Measurements from ENCODE around the gene EBPL. TPM values are rescaled to one million over a fixed set of nuclear protein-coding genes. Genes with fewer than 3 reads are reported as not detected.

The EBPL gene
- total and polyA plus RNA-seq, 5 donors = 8.1 to 11.5 (median 10.8) TPM

DNA sequence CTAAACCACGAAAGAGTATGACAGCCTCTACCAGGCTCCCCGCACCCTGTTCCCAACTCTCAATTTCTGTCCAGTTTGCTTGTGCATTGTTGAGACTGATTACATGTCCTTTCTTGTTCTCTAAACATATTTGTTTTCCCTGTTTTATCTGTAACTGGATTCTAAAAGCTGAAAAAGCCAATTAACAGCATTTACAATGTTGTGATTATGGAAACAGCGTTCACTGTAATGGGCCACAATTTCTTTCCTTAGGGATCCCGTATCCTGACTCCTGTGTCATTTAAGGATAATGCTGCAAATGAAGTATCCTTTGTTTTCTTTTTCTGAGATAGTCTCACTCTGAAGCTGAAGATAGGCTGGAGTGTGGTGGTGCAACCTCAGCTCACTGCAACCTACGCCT is 20.5 kb downstream of the EBPL start:
- no peak overlapping the region for H3K4me3 ChIP-seq (ENCODE audit: low read length)
- H3K4me1 ChIP-seq (ENCODE audit: control insufficient read depth, insufficient read depth, low read length) = no peaks in the 10 kb centered on the region
- 58% methylated on average over 5 of the region's 5 CpGs for WGBS
- H3K27ac ChIP-seq (ENCODE audit: low read length) = no peak overlapping the region
- H3K27me3 ChIP-seq (ENCODE audit: control insufficient read depth, insufficient read depth) = no peaks in the 10 kb centered on the region
- ATAC-seq (no peak), DNase-seq (no peak)
- intact Hi-C loops (cut with DNase I) = loop anchor here in 1 of 4 donors (2.0 kb wide), 1 partner anchor 178 kb away; no protein-coding TSS in a partner anchor
- H3K9me3 ChIP-seq (ENCODE audit: control insufficient read depth, low read length) = no peaks in the 10 kb centered on the region

DNA sequence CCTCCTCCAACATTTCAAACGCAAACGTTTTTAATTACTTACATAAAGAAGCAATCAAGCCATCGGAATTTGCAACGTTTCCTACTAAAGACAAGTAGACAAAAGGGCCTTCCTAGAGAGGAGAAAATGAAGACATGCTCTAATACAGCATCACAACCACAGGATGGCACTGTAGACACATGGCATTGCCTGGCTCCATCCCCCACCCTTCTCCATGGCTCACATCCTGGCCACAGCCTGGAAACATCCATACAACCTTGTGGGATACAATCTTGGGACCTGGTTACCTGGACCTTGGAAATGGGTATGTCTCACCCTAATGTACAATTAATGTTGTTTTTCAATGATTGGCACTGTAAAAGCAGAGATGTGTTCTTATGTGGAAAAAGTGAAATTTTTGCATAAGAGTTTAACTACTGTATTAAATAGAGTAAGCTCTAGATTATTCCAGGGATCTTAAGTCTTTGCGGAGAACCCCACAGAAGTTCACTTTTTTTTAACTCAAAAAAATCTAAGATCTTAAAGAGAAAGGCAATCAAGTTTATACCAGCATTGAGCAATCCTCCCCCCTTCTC is 21.5 kb downstream of the EBPL start:
- no peak overlapping the region for H3K27ac ChIP-seq (ENCODE audit: low read length)
- no peaks in the 10 kb centered on the region for H3K27me3 ChIP-seq (ENCODE audit: control insufficient read depth, insufficient read depth)
- WGBS = 57% methylated on average over 5 of the region's 5 CpGs
- DNase-seq = peak in 2 of 3 donors; percentile 28 to 70
- H3K4me3 ChIP-seq (ENCODE audit: low read length) = no peak overlapping the region
- peak; percentile 87 to 90 for ATAC-seq
- H3K4me1 ChIP-seq (ENCODE audit: control insufficient read depth, insufficient read depth, low read length) = no peaks in the 10 kb centered on the region
- intact Hi-C loops (cut with DNase I) = loop anchor here in 2 of 4 donors (1.0 to 2.0 kb wide), 2 partner anchors 178 to 179 kb away; no protein-coding TSS in a partner anchor
- no peaks in the 10 kb centered on the region for H3K9me3 ChIP-seq (ENCODE audit: control insufficient read depth, low read length)

DNA sequence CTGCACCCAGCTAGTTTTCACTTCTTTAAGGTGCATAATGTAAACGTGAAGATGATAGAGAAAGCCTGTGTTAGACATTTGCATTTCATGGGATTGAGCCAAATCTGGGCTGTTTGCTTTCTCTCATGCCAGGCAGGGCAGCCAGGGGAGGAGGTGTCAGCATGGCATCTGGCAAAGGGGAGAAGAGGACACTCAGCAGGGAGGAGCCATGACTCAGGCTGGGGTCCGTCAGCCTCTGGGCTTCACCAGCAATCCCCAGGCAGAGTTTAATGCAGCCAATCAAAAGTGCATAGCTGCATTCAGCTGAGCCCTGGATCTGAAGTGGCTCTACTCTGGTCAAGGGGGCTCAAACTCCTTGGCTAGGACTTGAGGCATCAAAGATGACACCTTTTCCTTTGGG is 23.5 kb downstream of the EBPL start:
- DNase-seq = no peak
- ATAC-seq = peak in 1 of 2 donors; percentile 52
- no peaks in the 10 kb centered on the region for H3K27me3 ChIP-seq (ENCODE audit: control insufficient read depth, insufficient read depth)
- no peak overlapping the region for H3K4me3 ChIP-seq (ENCODE audit: low read length)
- intact Hi-C loops (cut with DNase I) = no loop called here
- no peak overlapping the region for H3K27ac ChIP-seq (ENCODE audit: low read length)
- no peaks in the 10 kb centered on the region for H3K4me1 ChIP-seq (ENCODE audit: control insufficient read depth, insufficient read depth, low read length)
- no peaks in the 10 kb centered on the region for H3K9me3 ChIP-seq (ENCODE audit: control insufficient read depth, low read length)
- WGBS = 65% methylated on average over 2 of the region's 2 CpGs

DNA sequence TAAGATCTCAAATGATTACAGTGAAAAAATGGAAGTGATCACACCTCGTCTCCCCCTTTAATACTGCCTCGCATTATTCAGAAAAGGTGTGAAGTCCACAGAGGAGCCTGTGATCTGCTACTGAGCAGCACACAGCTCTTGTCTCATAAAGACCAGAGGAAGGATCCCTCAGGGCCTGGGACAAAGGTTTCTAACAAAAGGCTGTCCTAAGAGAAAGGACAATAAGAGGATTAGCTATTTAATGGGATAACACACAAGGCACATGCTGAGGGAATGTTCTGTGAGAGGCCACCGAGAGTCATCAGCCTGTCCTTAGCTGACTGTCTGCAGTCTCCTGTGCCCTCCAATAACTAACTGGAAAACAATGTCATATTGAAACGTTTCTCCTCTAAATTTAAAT is 26.7 kb downstream of the EBPL start:
- DNase-seq (no peak), ATAC-seq (no peak)
- H3K27ac ChIP-seq (ENCODE audit: low read length) = no peak overlapping the region
- H3K27me3 ChIP-seq (ENCODE audit: control insufficient read depth, insufficient read depth) = no peaks in the 10 kb centered on the region
- 83% methylated on average over 4 of the region's 4 CpGs for WGBS
- no peaks in the 10 kb centered on the region for H3K4me1 ChIP-seq (ENCODE audit: control insufficient read depth, insufficient read depth, low read length)
- H3K4me3 ChIP-seq (ENCODE audit: low read length) = no peak overlapping the region
- H3K9me3 ChIP-seq (ENCODE audit: control insufficient read depth, low read length) = no peaks in the 10 kb centered on the region
- intact Hi-C loops (cut with DNase I) = no loop called here

DNA sequence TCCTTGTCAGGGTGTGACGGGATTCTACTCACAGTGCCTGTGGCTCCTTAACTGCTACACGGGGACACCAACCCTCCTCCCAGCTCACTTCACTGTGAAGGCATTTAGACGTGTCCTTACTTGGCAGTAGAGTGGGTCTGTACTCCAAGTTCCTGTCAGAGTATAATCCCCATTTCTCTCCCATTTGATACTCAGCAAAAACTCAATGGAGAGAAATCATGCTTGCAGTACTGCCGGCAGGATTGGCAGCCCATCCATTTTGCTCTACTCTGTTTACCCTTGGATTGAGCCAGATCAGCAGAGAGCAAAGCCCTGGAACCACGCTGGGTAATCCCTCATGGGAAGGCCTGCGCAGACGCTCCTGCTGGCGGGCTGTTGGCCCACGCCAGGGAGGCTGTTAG is 34.0 kb downstream of the EBPL start:
- intact Hi-C loops (cut with DNase I) = loop anchor here in 1 of 4 donors (10.0 kb wide), 1 partner anchor 188 kb away; no protein-coding TSS in a partner anchor
- no peaks in the 10 kb centered on the region for H3K27me3 ChIP-seq (ENCODE audit: control insufficient read depth, insufficient read depth)
- H3K27ac ChIP-seq (ENCODE audit: low read length) = no peak overlapping the region
- ATAC-seq (peak in 1 of 2 donors; percentile 26), DNase-seq (no peak)
- WGBS = 75% methylated on average over 9 of the region's 9 CpGs
- no peaks in the 10 kb centered on the region for H3K4me1 ChIP-seq (ENCODE audit: control insufficient read depth, insufficient read depth, low read length)
- no peak overlapping the region for H3K4me3 ChIP-seq (ENCODE audit: low read length)
- H3K9me3 ChIP-seq (ENCODE audit: control insufficient read depth, low read length) = no peaks in the 10 kb centered on the region

DNA sequence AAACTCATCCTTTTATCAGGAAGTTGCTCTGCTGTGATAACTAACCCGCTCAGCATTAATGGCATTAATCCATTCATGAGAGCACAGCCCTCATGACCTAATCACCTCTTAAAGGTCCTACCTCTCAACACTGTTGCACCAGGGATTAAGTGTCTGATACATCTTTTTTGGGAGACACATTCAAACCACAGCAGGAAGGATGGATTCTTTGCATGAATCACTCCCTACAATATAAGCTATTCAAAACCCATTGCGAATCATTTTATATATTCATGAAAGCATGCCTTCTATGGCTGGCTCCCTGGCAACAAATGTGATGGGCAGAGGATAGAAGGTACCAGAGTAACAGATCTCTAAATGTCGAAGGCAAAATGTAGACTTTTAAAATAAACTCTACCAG is 35.4 kb downstream of the EBPL start:
- WGBS = 75% methylated on average over 3 of the region's 3 CpGs
- Histone ChIP-seq H3K9me3 (ENCODE audit: control insufficient read depth, low read length) (no peaks in the 10 kb centered on the region), H3K27me3 (ENCODE audit: control insufficient read depth, insufficient read depth) (no peaks in the 10 kb centered on the region), H3K4me3 (ENCODE audit: low read length) (no peak overlapping the region), H3K27ac (ENCODE audit: low read length) (no peak overlapping the region), H3K4me1 (ENCODE audit: control insufficient read depth, insufficient read depth, low read length) (no peaks in the 10 kb centered on the region)
- ATAC-seq (no peak), DNase-seq (no peak)
- intact Hi-C loops (cut with DNase I) = loop anchor here in 1 of 4 donors (10.0 kb wide), 1 partner anchor 189 kb away; no protein-coding TSS in a partner anchor

DNA sequence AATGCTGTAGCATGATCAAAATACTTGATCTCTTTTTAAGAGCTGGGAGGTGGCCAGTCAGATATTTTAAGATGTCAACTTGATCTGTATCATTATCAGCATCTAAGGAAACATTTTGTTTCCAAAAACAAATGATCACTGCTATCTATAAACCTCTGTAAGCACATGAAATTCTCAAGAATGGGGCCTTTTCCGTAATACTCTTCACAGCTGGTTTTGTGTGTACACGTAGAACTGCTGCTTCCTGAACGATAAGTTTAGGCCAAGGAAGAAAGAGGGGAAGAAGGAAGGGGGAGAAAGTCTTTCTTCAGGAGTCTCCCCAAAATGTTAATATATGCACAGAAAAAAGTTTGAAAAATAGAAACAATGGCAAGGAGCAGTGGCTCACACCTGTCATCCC is 37.3 kb downstream of the EBPL start:
- DNase-seq (no peak), ATAC-seq (no peak)
- Histone ChIP-seq H3K27me3 (ENCODE audit: control insufficient read depth, insufficient read depth) (no peaks in the 10 kb centered on the region), H3K4me1 (ENCODE audit: control insufficient read depth, insufficient read depth, low read length) (no peaks in the 10 kb centered on the region), H3K9me3 (ENCODE audit: control insufficient read depth, low read length) (no peaks in the 10 kb centered on the region), H3K27ac (ENCODE audit: low read length) (no peak overlapping the region), H3K4me3 (ENCODE audit: low read length) (no peak overlapping the region)
- intact Hi-C loops (cut with DNase I) = loop anchor here in 2 of 4 donors (5.0 to 10.0 kb wide), 2 partner anchors 191 to 193 kb away; no protein-coding TSS in a partner anchor
- 68% methylated on average over 3 of the region's 3 CpGs for WGBS

DNA sequence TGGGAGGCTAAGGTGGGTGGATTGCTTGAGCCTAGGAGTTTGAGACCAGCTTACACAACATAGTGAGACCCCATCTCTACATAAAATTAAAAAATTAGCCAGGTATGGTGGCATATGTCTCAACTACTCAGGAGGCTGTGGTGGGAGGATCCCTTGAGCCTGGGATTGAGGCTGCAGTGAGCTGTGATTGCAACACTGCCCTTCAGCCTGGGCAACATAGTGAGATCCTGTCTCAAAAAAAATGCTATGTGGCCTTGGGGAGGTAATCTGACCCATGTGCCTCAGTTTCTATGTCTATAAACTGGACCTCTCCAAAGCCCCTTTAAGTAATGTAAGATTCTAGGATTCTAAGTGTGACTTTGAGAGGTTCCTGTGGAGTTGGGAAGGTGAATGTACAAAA is 37.8 kb downstream of the EBPL start:
- intact Hi-C loops (cut with DNase I) = loop anchor here in 2 of 4 donors (5.0 to 10.0 kb wide), 2 partner anchors 191 to 194 kb away; no protein-coding TSS in a partner anchor
- H3K27me3 ChIP-seq (ENCODE audit: control insufficient read depth, insufficient read depth) = no peaks in the 10 kb centered on the region
- H3K27ac ChIP-seq (ENCODE audit: low read length) = no peak overlapping the region
- no peaks in the 10 kb centered on the region for H3K9me3 ChIP-seq (ENCODE audit: control insufficient read depth, low read length)
- DNase-seq = no peak
- H3K4me1 ChIP-seq (ENCODE audit: control insufficient read depth, insufficient read depth, low read length) = no peaks in the 10 kb centered on the region
- no peak for ATAC-seq
- no peak overlapping the region for H3K4me3 ChIP-seq (ENCODE audit: low read length)

DNA sequence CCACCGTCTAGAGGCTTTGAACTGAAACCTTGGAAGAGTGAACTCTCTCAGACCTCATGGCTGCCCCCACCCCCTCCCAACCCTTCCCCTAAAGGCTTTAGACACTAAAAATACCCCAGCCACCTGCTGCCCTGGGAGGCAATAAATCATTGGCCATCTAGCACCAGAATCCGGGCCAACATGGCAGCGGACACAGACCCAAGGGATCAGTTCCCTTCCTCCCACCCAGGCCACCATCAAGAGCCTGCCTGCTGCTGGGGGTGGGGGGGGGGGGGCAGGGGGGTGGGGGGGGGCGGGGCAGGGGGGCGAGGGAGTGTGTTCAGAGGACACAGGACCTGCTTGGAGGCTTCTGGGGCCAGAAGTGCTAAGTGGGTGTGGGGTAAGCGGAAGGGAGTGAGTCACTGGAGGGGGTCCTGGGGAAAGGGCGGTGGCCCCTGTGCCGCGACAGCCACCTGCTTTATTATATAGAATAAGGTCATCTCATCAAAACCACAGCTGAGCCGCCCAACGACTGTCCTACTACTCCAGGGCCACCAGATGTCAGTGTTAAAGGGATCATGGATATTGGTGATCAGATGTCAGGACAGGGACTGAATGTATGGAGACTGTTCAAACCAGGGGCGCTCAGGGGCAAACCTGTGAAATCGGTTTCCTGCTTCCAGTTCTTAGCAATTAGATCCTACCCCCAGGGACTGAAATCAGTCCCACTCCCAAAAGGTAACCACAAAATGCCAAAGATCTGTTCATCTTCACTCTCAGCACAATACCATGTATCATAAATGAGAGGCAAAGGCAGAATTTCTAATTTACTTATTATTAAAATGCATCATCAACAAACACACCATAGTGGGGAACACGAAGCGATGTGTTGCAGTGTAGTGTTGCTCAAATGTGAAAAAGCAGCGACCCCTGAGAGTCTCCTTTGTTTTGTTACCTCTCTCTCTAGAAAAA is 38.7 kb downstream of the EBPL start:
- H3K4me3 ChIP-seq (ENCODE audit: low read length) = no peak overlapping the region
- peak; percentile 15 to 71 for ATAC-seq
- intact Hi-C loops (cut with DNase I) = loop anchor here in 2 of 4 donors (5.0 to 10.0 kb wide), 2 partner anchors 192 to 195 kb away; no protein-coding TSS in a partner anchor
- peak in 1 of 3 donors; percentile 52 for DNase-seq
- no peaks in the 10 kb centered on the region for H3K27me3 ChIP-seq (ENCODE audit: control insufficient read depth, insufficient read depth)
- WGBS = 47% methylated on average over 16 of the region's 16 CpGs
- no peaks in the 10 kb centered on the region for H3K9me3 ChIP-seq (ENCODE audit: control insufficient read depth, low read length)
- H3K27ac ChIP-seq (ENCODE audit: low read length) = no peak overlapping the region
- H3K4me1 ChIP-seq (ENCODE audit: control insufficient read depth, insufficient read depth, low read length) = no peaks in the 10 kb centered on the region

DNA sequence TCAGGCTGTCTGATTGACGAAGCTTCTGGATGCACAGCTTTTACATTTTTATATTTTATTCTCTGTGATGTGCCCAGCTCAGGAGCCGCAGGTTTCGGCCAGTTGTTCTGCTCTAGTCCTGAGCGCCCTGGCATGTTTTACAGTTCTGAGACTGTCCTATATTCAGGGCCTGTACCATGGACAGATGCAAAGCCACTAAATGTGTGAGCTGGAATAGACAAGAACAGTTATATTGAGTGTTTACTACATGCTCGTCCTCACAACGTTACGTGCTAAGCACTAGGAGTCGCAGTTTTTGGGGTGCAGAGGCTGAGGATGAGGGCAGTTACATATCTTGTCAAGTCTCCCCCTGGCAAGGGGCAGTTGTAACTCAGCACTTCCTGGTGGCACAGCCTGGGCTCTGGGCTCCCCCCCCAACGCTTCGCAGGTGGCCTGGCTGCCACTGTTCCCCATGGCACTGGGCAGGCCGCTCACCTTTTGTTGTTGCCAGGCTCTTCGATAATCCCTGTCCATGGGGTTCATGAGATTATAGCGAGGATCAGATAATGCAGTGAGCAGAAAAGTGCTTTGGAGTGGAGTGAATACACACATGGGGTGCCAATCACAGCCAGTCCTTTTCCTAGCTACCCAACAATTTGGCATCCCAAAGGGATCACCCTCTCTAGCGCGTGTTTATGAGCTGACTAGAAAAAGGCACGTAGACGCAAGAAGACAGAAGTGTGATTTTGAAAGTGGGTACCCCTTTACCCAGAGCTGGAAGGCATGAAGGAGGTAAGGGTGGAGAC is 39.5 kb downstream of the EBPL start:
- H3K4me3 ChIP-seq (ENCODE audit: low read length) = no peak overlapping the region
- intact Hi-C loops (cut with DNase I) = loop anchor here in 2 of 4 donors (5.0 to 10.0 kb wide), 2 partner anchors 193 to 196 kb away; no protein-coding TSS in a partner anchor
- ATAC-seq = peak; percentile 21 to 34

More for the DNA sequence above, 39.5 kb downstream of the EBPL start:
- Histone ChIP-seq H3K4me1 (ENCODE audit: control insufficient read depth, insufficient read depth, low read length) (no peaks in the 10 kb centered on the region), H3K27me3 (ENCODE audit: control insufficient read depth, insufficient read depth) (no peaks in the 10 kb centered on the region), H3K9me3 (ENCODE audit: control insufficient read depth, low read length) (no peaks in the 10 kb centered on the region), H3K27ac (ENCODE audit: low read length) (no peak overlapping the region)
- WGBS = 85% methylated on average over 17 of the region's 17 CpGs
- DNase-seq = no peak

All from right cardiac atrium (tissue), 5 donors.